Adrenal gland (tissue), 12 donors: ENCODE results near the gene NOL4L. TPM values are rescaled to one million over a fixed set of nuclear protein-coding genes. Genes with fewer than 3 reads are reported as not detected.

Experiments used
- DNase-seq, 7 donors: peaks; one replicate each; pipeline ENCODE4 v3.0.0-alpha.2; 2019 to 2020
- H3K27ac ChIP-seq, 5 donors: fragments of 200-600 bp; sonication (generic) in 4 of 5; 1 replicate in 3 of 5; 2 replicates in 2 of 5; pipeline versions ENCODE4 v1.5.1 to v1.8.0; 2016 to 2020; ENCODE audit warnings: mild to moderate bottlenecking in 1 of 5
- H3K27me3 ChIP-seq: fragments of 200-600 bp; 2 replicates; pipeline ENCODE4 v1.8.0; 2021
- H3K36me3 ChIP-seq, 2 donors: fragments of 200-600 bp; replicated peaks in 1 of 2; 1 replicate in 1 of 2; 2 replicates in 1 of 2; pipeline versions ENCODE4 v1.5.1 to v1.8.0; 2018 to 2022
- H3K4me1 ChIP-seq, 2 donors: fragments of 200-600 bp; replicated peaks in 1 of 2; 1 replicate in 1 of 2; 2 replicates in 1 of 2; pipeline versions ENCODE4 v1.5.1 to v1.8.0; 2018 to 2021
- H3K4me3 ChIP-seq, 4 donors: fragments of 200-600 bp; sonication (generic) in 3 of 4; one replicate each; pipeline ENCODE4 v1.5.1; 2016 to 2018
- H3K9me3 ChIP-seq, 3 donors: fragments of 200-600 bp; sonication (generic) in 1 of 3; replicated peaks in 1 of 3; 1 replicate in 2 of 3; 2 replicates in 1 of 3; pipeline versions ENCODE4 v1.5.1 to v1.8.0; 2016 to 2021
- CTCF ChIP-seq, 6 experiments: fragments of 450-650 bp in 4 of 6; fragments of 200-600 bp in 2 of 6; sonication (generic) in 1 of 6; IDR thresholded peaks; 1 replicate in 5 of 6; 2 replicates in 1 of 6; pipeline versions ENCODE4 v1.5.1 to v1.8.0; 2016 to 2021; ENCODE audit warnings: antibody characterized with exemption in 6 of 6, mild to moderate bottlenecking in 2 of 6, moderate library complexity in 1 of 6
- POLR2A ChIP-seq, 2 donors: fragments of 450-650 bp; IDR thresholded peaks; one replicate each; pipeline ENCODE4 v1.6.1; 2017; ENCODE audit warnings: antibody characterized with exemption in 2 of 2, mild to moderate bottlenecking in 2 of 2, moderate library complexity in 1 of 2
- WGBS, 4 donors: extraction: QIAGEN DNeasy Blood & Tissue Kit in 2 of 4; methylation state at CpG; one replicate each; pipeline versions ENCODE4 v1.1.5 to v1.1.7; 2013 to 2017; 5-methylcytosine and 5-hydroxymethylcytosine counted together
- intact Hi-C, 2 donors: fragments of 100-400 bp; cut with DNase I; formaldehyde crosslinking; loops; one replicate each; pipeline versions ENCODE4 v1.14.1 to v1.15.0; 2022 to 2023
- polyA plus RNA-seq, 3 donors: library from polyadenylated mRNA; stranded (reverse); fragments of 200-250 nt in 2 of 3; fragments of 350-450 nt in 1 of 3; fragmentation: Illumina TruSeq in 1 of 3; extraction: RNeasy Lipid Tissue Mini Kit (QIAGEN cat#74804) in 1 of 3; gene quantifications; one replicate each; pipeline ENCODE4 v1.2.3, GENCODE V29; 2013 to 2014
- total RNA-seq, 9 donors: library from RNA; depleted of rRNA in 4 of 9; stranded (reverse); fragments of >200 nt in 4 of 9; fragments of 120-200 nt in 1 of 9; fragmentation: NEBNext Ultra II Directional in 1 of 9; extraction: Animal tissue kit (Norgen Biotek cat#: 25700) in 1 of 9; gene quantifications; one replicate each; pipeline versions ENCODE4 v1.1.0 to v1.2.4, GENCODE V29; 2013 to 2023
- donor health status: healthy with polysubstance abuse.
- donor health status: Bipolar disorder and iron deficiency.
- donor health status: DM: yes; HTN: yes; CAD: no.
- donor health status: DM: no; HTN: no; CAD: no.
- donor health status: DM: no; HTN: no; CAD: no.
- donor health status: DM: yes; HTN: yes; CAD: no.

The NOL4L gene
- total and polyA plus RNA-seq, 12 donors = 6.4 to 30.4 (median 15.7) TPM

- intact Hi-C loops = no loop called here
- H3K4me3 ChIP-seq = no peak overlapping the region
- H3K36me3 ChIP-seq = no peaks in the 10 kb centered on the region
- H3K4me1 ChIP-seq = peaks cover 0 to 16% of the 10 kb centered on the region in 2 donors
- TF ChIP-seq CTCF (IDR thresholded peaks at IDR 0.05) (no peak), POLR2A (IDR thresholded peaks at IDR 0.05) (no peak)
- no peaks in the 10 kb centered on the region for H3K9me3 ChIP-seq
- WGBS, 4 donors = 65 to 77% (median 69%) methylated on average over 7 to 10 of the region's 10 CpGs
- no peaks in the 10 kb centered on the region for H3K27me3 ChIP-seq
- H3K27ac ChIP-seq = peak overlapping the region in 2 of 5 donors; percentile 59 to 79
- DNase-seq = peak in 4 of 7 donors; percentile 23 to 83 (median 48)
Observed at GRCh38 chr20:32516583-32517517, 68.3 kb downstream of the NOL4L start.

- TF ChIP-seq POLR2A (IDR thresholded peaks at IDR 0.05) (no peak), CTCF (IDR thresholded peaks at IDR 0.05) (no peak)
- no peaks in the 10 kb centered on the region for H3K9me3 ChIP-seq
- WGBS, 4 donors = 78 to 89% (median 82%) methylated on average over 10 of the region's 10 CpGs
- no peak overlapping the region for H3K4me3 ChIP-seq
- peak in 1 of 7 donors; percentile 6 for DNase-seq
- intact Hi-C loops = no loop called here
- peaks cover 0 to 12% of the 10 kb centered on the region in 2 donors for H3K4me1 ChIP-seq
- H3K36me3 ChIP-seq = no peaks in the 10 kb centered on the region
- no peak overlapping the region for H3K27ac ChIP-seq
- H3K27me3 ChIP-seq = no peaks in the 10 kb centered on the region
Observed at GRCh38 chr20:32515631-32516101, 69.5 kb downstream of the NOL4L start.

- H3K27me3 ChIP-seq = no peaks in the 10 kb centered on the region
- H3K4me1 ChIP-seq = peaks cover 0 to 12% of the 10 kb centered on the region in 2 donors
- DNase-seq = peak in 1 of 7 donors; percentile 5
- TF ChIP-seq CTCF (IDR thresholded peaks at IDR 0.05) = no peak
- TF ChIP-seq POLR2A (IDR thresholded peaks at IDR 0.05) = no peak
- no peaks in the 10 kb centered on the region for H3K36me3 ChIP-seq
- intact Hi-C loops = no loop called here
- no peaks in the 10 kb centered on the region for H3K9me3 ChIP-seq
- H3K27ac ChIP-seq = no peak overlapping the region
- H3K4me3 ChIP-seq = no peak overlapping the region
- WGBS, 4 donors = 90 to 98% (median 94%) methylated on average over 4 to 12 of the region's 12 CpGs
Observed at GRCh38 chr20:32514760-32515159, 70.4 kb downstream of the NOL4L start.

GRCh38 chr20:32513031-32513866 lies 71.9 kb downstream of the NOL4L start:
- H3K36me3 ChIP-seq = no peaks in the 10 kb centered on the region
- no peak overlapping the region for H3K4me3 ChIP-seq
- DNase-seq = no peak
- H3K9me3 ChIP-seq = no peaks in the 10 kb centered on the region
- peaks cover 0 to 15% of the 10 kb centered on the region in 2 donors for H3K4me1 ChIP-seq
- H3K27ac ChIP-seq = no peak overlapping the region
- intact Hi-C loops = no loop called here
- TF ChIP-seq POLR2A (IDR thresholded peaks at IDR 0.05) (no peak), CTCF (IDR thresholded peaks at IDR 0.05) (no peak)
- 72 to 79% (median 75%) methylated on average over 18 of the region's 18 CpGs for WGBS, 4 donors
- no peaks in the 10 kb centered on the region for H3K27me3 ChIP-seq
